ENCODE measurements around the gene KCNN3.
A peak's percentile ranks its signal among the peaks of the same experiment; 100 is the strongest.

DNA sequence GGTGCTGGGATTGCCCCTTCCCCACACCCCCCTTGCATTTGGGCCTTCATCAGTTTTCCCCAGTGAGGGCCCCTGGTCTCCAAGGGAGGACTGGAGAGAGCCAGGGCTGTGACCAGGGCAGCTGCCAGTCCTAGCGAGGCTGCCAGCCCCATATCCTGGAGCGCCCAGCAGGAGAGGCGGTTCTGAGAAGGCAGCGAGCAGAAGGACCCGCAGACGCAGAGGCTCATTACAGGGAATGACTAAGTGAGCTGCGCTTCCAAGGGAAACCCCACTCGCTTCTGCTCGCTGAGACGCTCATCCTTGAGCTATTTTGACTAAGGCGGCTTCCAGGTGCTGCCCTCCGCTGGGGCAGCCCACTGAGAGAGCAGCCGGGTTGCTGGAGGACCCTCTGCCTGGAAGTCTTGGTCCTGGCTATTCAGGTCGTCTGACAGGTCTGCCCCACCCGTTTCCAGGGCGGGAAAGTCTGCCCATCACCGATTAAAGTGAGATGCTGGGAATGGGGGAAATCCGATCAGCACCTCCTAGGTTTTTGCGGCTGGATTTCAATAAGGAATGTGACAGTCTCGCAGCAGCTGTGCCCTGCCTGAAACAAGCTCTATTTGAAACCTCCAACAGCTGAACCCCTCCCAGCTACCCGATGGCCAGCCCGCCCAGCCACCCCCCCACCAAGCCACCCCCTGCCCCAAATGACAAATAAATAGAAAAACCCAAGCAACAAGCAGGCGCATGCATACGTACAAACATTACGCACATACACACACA is 2.8 kb downstream of the KCNN3 start:
- TF ChIP-seq, protein P1, sequence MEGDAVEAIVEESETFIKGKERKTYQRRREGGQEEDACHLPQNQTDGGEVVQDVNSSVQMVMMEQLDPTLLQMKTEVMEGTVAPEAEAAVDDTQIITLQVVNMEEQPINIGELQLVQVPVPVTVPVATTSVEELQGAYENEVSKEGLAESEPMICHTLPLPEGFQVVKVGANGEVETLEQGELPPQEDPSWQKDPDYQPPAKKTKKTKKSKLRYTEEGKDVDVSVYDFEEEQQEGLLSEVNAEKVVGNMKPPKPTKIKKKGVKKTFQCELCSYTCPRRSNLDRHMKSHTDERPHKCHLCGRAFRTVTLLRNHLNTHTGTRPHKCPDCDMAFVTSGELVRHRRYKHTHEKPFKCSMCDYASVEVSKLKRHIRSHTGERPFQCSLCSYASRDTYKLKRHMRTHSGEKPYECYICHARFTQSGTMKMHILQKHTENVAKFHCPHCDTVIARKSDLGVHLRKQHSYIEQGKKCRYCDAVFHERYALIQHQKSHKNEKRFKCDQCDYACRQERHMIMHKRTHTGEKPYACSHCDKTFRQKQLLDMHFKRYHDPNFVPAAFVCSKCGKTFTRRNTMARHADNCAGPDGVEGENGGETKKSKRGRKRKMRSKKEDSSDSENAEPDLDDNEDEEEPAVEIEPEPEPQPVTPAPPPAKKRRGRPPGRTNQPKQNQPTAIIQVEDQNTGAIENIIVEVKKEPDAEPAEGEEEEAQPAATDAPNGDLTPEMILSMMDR (conservative IDR thresholded peaks at IDR 0.05; ENCODE audit: low read depth, low read length) = 0 out of 2 replicates have a peak, but pooled peaks have one; percentile 12
- no peak for TF ChIP-seq EZH2 (IDR thresholded peaks at IDR 0.05; ENCODE audit: low read length, unreplicated experiment)
